ENCODE data around the gene MRPL46.

DNA sequence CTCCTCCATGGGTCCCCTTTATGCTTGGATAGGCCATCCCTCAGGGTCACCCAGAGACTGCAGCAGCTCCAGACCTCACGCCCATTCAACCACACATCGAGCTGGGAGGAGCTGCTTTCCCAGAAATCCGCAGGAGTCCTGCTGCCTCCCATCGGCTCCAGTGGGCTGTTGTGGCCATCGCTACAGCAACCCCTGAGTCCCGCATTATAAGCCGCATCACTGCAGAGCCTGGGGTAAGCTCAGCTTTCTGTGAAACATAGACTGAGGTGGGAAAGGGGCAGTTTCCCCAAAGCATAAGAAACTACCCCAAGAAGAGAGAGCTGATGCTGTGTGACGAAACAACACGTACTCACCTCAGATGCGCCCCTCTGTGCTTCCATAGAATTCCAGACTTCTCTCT, 35.7 kb downstream of the MRPL46 start:
- TF ChIP-seq POLR2AphosphoS5 (IDR thresholded peaks at IDR 0.05; ENCODE audit: low read depth, low read length) (no peak), TAF1 (IDR thresholded peaks at IDR 0.05; ENCODE audit: borderline replicate concordance, low read depth, low read length) (no peak), POLR2A (IDR thresholded peaks at IDR 0.05; ENCODE audit: low read depth, low read length) (no peak)
